Measurements from ENCODE around the gene PCCA.
"Not testable (repeated sequence)": the region's sequence is repeated elsewhere in the genome, so short reads cannot be mapped to it uniquely, and the experiment has no call there.

GRCh38 chr13:100099117-100099445, 10.2 kb downstream of the PCCA start:
- TF ChIP-seq ZFX (IDR thresholded peaks at IDR 0.05); CTCF (conservative IDR thresholded peaks at IDR 0.05): not testable (repeated sequence)
